ENCODE results near the gene MKNK2. TPM values are rescaled to one million over a fixed set of nuclear protein-coding genes. Genes with fewer than 3 reads are reported as not detected.

The MKNK2 gene
- total and polyA plus RNA-seq, 2 donors (not counting 3 experiments of a cell fraction or from before 2014, with no cell fraction given): 65.1 to 86.1 TPM

- Histone ChIP-seq H3K4me3 (replicated peaks in 1 of 3; ENCODE audit: insufficient read depth in 1 of 3, low read depth in 1 of 3, low read length in 3 of 3) (no peak overlapping the region), H3K9ac (replicated peaks; ENCODE audit: extremely low read depth, insufficient read depth, low read length) (no peak overlapping the region), H3K4me1 (ENCODE audit: control insufficient read depth, extremely low read depth, insufficient read depth, low read length) (peaks cover 38% of the 10 kb centered on the region), H3K79me2 (ENCODE audit: control insufficient read depth, insufficient read depth, low read length) (peaks cover 49% of the 10 kb centered on the region), H3K9me1 (replicated peaks; ENCODE audit: control insufficient read depth, extremely low read depth, insufficient read depth, low read length) (no peaks in the 10 kb centered on the region), H3K4me2 (ENCODE audit: insufficient read depth, low read length) (no peak overlapping the region), H3K27ac (ENCODE audit: insufficient read depth, low read depth, low read length) (peak overlapping the region; percentile 63), H3K9me3 (replicated peaks; ENCODE audit: control insufficient read depth, insufficient read depth, low read length) (no peaks in the 10 kb centered on the region), H4K20me1 (replicated peaks; ENCODE audit: control insufficient read depth, extremely low read depth, insufficient read depth, low read length) (no peaks in the 10 kb centered on the region), H3K36me3 (ENCODE audit: control insufficient read depth in 2 of 2, extremely low read depth in 1 of 2, insufficient read depth in 2 of 2, low read length in 2 of 2) (peaks cover 4 to 32% of the 10 kb centered on the region in 2 experiments), H3K27me3 (ENCODE audit: control insufficient read depth in 2 of 2, insufficient read depth in 2 of 2, low read length in 2 of 2) (no peaks in the 10 kb centered on the region), H2AFZ (ENCODE audit: low read depth, low read length) (no peak overlapping the region)
- intact Hi-C loops (cut with micrococcal nuclease) (no loop called here), dilution Hi-C loops (cut with MboI; ENCODE audit: extremely low pct_ligation_motif_present, low sequenced_read_pairs) (no loop called here)
- TF ChIP-seq POLR2A (IDR thresholded peaks at IDR 0.05; ENCODE audit: low read depth, low read length): no peak
- no peak for TF ChIP-seq MAX (IDR thresholded peaks at IDR 0.05; ENCODE audit: insufficient read depth, insufficient read length)
- no peak for TF ChIP-seq CTCF (IDR thresholded peaks at IDR 0.05; ENCODE audit: extremely low read depth in 1 of 2, insufficient read depth in 1 of 2, low read depth in 1 of 2, low read length in 2 of 2)
- no peak for TF ChIP-seq GATA2 (IDR thresholded peaks at IDR 0.05; ENCODE audit: insufficient read depth, insufficient read length, low read depth, low read length)
- TF ChIP-seq POLR2AphosphoS5 (IDR thresholded peaks at IDR 0.05; ENCODE audit: insufficient read depth, low read depth, low read length): no peak
- TF ChIP-seq JUN (IDR thresholded peaks at IDR 0.05; ENCODE audit: borderline replicate concordance, insufficient read depth, insufficient read length, low read depth): no peak
- no peak for TF ChIP-seq MYC (IDR thresholded peaks at IDR 0.05; ENCODE audit: low read depth, low read length)
- no peak for TF ChIP-seq FOS (IDR thresholded peaks at IDR 0.05; ENCODE audit: borderline replicate concordance, insufficient read depth, low read length)
- no peak for TF ChIP-seq EZH2 (IDR thresholded peaks at IDR 0.05; ENCODE audit: borderline replicate concordance, low read depth, low read length, severe bottlenecking)
- BruUV-seq (replicated peaks): no TSS peak
- FAIRE-seq (no peak), DNase-seq (ENCODE audit: low read depth, low spot score) (no peak)
- CTCF ChIA-PET: interaction anchor here (0.5 to 1.4 kb wide), 2 partner anchors 9 to 12 kb away, joined by 3 read pairs; no protein-coding TSS in a partner anchor
- POLR2A ChIA-PET: no interaction called here
Observed at GRCh38 chr19:2046046-2046907, 4.8 kb downstream of the MKNK2 start.

All from endothelial cell of umbilical vein (primary cell).